GM19397 (cell line): ENCODE data around the gene KIF5A.
"Not testable (repeated sequence)": the region's sequence is repeated elsewhere in the genome, so short reads cannot be mapped to it uniquely, and the experiment has no call there.

Source experiments
- ATAC-seq: cut with Tn5 transposase; IDR thresholded peaks from one replicate; pipeline ENCODE4 v1.9.1; 2021; ENCODE audit warnings: mild to moderate bottlenecking, moderate library complexity; ENCODE audit not compliant: unreplicated experiment

The KIF5A gene

DNA sequence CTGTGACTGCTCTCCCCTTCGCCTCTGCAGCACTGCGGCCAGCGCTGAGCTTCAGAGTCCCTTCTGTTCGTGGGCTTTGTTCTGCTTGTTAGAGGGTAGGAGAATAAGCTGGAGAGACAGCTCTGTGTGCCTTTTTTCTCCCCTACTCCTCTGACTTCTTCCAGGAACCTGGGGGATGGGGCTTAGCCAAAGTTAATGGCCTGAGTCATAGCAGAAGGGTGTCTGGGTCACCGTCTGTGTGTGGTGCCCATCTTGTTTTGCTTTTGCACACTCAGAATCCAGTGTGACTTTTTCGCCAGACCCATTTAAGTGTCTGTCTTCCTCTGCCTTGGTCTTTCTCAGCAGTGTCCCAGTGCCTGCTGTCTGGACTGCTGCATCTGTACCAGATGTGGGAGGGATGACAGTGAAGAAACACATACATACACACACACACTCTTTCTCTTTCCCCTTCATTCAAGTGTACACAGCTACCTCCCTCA lies 3.0 kb downstream of the KIF5A start:
- ATAC-seq = no peak

GRCh38 chr12:57553343-57554202 lies 3.7 kb downstream of the KIF5A start:
- ATAC-seq = no peak

DNA sequence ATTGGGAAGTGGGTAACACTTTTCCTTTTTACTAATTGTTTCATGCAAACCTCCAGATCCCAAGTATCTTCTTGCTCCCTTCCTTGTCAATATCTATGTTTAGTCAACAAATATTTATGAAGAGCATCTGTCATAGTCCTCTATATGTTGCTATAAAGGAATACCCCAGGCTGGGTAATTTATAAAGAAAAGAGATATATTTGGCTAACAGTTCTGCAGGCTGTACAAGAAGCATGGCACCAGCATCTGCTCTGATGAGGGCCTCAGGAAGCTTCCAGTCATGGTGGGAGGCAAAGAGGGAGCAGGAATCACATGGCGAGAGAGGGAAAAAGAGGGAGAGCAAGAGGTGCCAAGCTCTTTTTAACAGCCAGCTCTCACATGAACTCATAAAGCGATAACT lies 4.6 kb downstream of the KIF5A start:
- ATAC-seq = no peak

GRCh38 chr12:57554897-57555296 lies 5.1 kb downstream of the KIF5A start:
- ATAC-seq = no peak

GRCh38 chr12:57558864-57559263 lies 9.0 kb downstream of the KIF5A start:
- no peak for ATAC-seq

- no peak for ATAC-seq
Measured at GRCh38 chr12:57560516-57560915, 10.7 kb downstream of the KIF5A start.

- not testable (repeated sequence) for ATAC-seq
Measured at GRCh38 chr12:57561117-57561516, 11.3 kb downstream of the KIF5A start.

DNA sequence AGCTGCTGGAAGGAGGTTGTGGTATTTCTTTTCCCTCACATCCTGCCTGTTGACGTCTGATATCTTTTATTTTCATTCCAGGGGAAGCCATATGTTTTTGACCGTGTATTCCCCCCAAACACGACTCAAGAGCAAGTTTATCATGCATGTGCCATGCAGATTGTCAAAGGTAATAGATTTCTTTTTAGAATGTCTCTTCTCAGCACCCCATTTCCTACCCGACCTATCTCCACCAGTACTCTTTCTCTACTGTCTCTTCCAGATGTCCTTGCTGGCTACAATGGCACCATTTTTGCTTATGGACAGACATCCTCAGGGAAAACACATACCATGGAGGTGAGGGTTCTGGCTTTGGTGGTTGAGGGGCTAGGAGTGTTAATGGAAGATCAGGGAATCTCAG lies 13.5 kb downstream of the KIF5A start:
- no peak for ATAC-seq

DNA sequence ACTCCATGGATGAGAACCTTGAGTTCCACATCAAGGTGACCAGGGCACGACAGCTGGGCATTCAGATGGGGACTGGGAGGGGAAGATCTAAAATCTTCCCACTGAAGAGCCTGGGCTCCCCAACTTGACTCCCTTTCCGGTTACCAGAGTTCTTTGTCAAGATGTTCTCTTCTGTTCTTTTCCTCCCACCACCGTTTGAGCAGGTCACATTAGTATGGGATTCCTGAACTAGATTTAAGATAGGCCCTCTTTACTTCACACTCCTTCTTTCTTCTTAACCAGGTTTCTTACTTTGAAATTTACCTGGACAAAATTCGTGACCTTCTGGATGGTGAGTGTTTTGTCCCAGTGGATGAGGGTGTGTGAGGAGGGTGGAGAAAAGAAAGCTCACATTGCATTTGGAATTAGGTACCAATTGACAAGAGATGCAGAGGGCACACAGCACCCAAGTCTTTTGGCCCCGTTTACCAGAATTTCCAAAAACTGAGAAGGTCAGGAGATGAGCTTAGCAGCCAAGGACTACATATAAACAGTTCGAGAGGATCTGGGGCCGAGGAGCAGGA lies 14.4 kb downstream of the KIF5A start:
- ATAC-seq = no peak

DNA sequence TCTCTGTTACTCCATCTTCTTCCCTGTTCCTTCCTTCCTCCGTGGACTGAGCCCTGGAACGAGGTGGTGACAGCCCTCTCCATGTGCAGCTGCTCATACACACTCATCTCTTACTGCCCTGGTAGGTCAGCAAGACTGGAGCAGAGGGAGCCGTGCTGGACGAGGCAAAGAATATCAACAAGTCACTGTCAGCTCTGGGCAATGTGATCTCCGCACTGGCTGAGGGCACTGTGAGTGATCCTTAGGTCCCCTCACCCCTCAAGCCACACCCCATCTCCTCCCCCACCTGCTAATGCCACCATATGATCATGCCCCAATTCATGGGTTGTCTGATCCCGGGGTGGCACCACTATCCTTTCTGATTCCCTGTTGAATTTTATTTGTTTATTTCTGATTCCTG lies 19.0 kb downstream of the KIF5A start:
- no peak for ATAC-seq

DNA sequence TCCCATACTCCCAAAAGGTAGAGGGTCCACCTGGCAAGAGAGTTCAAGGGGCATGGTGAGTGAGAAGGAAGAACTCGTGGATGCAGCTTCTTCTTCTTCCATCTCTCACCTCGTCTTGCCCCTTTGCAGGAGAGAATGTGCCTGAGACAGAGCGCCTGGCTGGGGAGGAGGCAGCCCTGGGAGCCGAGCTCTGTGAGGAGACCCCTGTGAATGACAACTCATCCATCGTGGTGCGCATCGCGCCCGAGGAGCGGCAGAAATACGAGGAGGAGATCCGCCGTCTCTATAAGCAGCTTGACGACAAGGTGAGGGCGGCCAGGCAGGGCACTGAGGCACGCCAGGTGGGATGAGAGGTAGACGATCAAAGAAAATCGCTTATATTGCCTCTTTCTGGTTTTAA lies 20.0 kb downstream of the KIF5A start:
- ATAC-seq = no peak

DNA sequence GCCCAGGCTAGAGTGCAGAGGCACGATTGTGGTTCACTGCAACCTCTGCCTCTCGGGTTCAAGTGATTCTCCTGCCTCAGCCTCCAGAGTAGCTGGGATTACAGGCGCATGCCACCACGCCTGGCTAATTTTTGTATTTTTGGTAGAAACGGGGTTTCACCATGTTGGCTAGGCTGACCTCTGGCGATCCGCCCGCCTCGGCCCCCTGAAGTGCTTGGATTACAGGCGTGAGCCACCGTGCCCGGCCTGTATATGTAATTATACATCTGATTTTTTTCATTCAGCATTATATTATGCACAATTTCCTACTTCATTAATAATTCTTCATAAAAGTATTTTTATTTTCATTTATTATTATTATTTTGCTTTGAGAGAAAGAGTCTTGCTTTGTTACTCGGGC lies 20.6 kb downstream of the KIF5A start:
- not testable (repeated sequence) for ATAC-seq

- ATAC-seq = no peak
Measured at GRCh38 chr12:57571926-57572762, 22.3 kb downstream of the KIF5A start.

- ATAC-seq = no peak
Measured at GRCh38 chr12:57574795-57575194, 25.0 kb downstream of the KIF5A start.

- no peak for ATAC-seq
Measured at GRCh38 chr12:57575771-57576612, 26.1 kb downstream of the KIF5A start.

DNA sequence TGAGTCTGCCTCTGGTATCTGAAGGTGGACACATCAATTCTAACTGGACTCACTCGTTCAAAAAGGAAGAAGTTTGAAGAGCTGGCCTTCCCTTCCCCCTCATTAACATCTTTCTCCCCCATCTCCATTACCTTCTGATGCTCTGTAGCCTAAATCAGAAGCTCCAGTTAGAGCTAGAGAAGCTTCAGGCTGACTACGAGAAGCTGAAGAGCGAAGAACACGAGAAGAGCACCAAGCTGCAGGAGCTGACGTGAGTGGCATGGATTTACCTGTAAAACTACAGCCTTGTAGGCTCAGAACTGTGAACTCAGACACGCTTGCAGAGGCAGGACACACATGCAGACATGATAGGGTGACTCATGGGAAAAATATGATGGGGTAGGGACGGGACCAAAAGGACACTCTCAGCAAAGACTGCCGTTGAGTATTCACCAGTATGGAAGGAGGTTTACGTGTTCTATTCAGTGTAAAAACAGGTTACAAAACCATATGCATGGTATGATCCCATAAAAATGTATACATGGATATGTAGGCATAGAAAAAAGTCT lies 26.8 kb downstream of the KIF5A start:
- ATAC-seq = no peak

GRCh38 chr12:57577981-57578758 lies 28.3 kb downstream of the KIF5A start:
- no peak for ATAC-seq

- no peak for ATAC-seq
Measured at GRCh38 chr12:57579011-57579410, 29.2 kb downstream of the KIF5A start.

GRCh38 chr12:57579677-57580465 lies 30.0 kb downstream of the KIF5A start:
- no peak for ATAC-seq
